Subcutaneous abdominal adipose tissue (tissue), 5 donors: ENCODE results near the gene CLRN3.

Experiments
- H3K27ac ChIP-seq: one replicate; pipeline ENCODE4 v1.7.0; 2013; ENCODE audit warnings: low read depth, mild to moderate bottlenecking, inconsistent platforms, low read length, moderate library complexity
- H3K27me3 ChIP-seq, 5 donors: one replicate each; pipeline ENCODE4 v1.7.0; 2013; ENCODE audit warnings: low read length in 5 of 5, inconsistent platforms in 1 of 5; ENCODE audit not compliant: control insufficient read depth in 5 of 5, insufficient read depth in 4 of 5
- H3K36me3 ChIP-seq, 5 donors: one replicate each; pipeline ENCODE4 v1.7.0; 2013; ENCODE audit warnings: low read length in 5 of 5; ENCODE audit not compliant: control insufficient read depth in 5 of 5, insufficient read depth in 5 of 5
- H3K4me1 ChIP-seq, 5 donors: one replicate each; pipeline ENCODE4 v1.7.0; 2013; ENCODE audit warnings: low read length in 5 of 5, mild to moderate bottlenecking in 3 of 5, moderate library complexity in 1 of 5; ENCODE audit not compliant: control insufficient read depth in 5 of 5, insufficient read depth in 5 of 5
- H3K4me3 ChIP-seq, 5 donors: one replicate each; pipeline ENCODE4 v1.7.0; 2013; ENCODE audit warnings: low read length in 5 of 5, low read depth in 1 of 5
- H3K9ac ChIP-seq, 5 donors: one replicate each; pipeline ENCODE4 v1.7.0; 2013; ENCODE audit warnings: low read length in 5 of 5, mild to moderate bottlenecking in 4 of 5, moderate library complexity in 3 of 5
- H3K9me3 ChIP-seq, 5 donors: one replicate each; pipeline ENCODE4 v1.7.0; 2013; ENCODE audit warnings: low read length in 5 of 5; ENCODE audit not compliant: control insufficient read depth in 5 of 5
- donor health status: healthy.
- donor health status: healthy.
- donor health status: healthy.
- donor health status: healthy.
- donor health status: healthy.

The CLRN3 gene

GRCh38 chr10:127892743-127893142 is at the start of gene CLRN3:
Gene CLRN3, minus strand, starts transcription at chr10:127892941. Its CDS starts 157 bp downstream, at chr10:127892784.
- H3K36me3 ChIP-seq = no peaks in the 10 kb centered on the region
- H3K4me1 ChIP-seq = peaks cover 0 to 18% (median 3%) of the 10 kb centered on the region in 5 donors
- H3K4me3 ChIP-seq = no peak within 1 kb of the TSS
- no peak within 1 kb of the TSS for H3K27ac ChIP-seq
- H3K9ac ChIP-seq = no peak within 1 kb of the TSS
- no peaks in the 10 kb centered on the region for H3K9me3 ChIP-seq
- peaks cover 0 to 5% (median 0%) of the 10 kb centered on the region in 5 donors for H3K27me3 ChIP-seq

- Histone ChIP-seq H3K4me1 (peaks cover 0 to 17% (median 8%) of the 10 kb centered on the region in 5 donors), H3K4me3 (no peak overlapping the region), H3K27me3 (peaks cover 0 to 3% (median 0%) of the 10 kb centered on the region in 5 donors), H3K9ac (no peak overlapping the region), H3K9me3 (no peaks in the 10 kb centered on the region), H3K36me3 (no peaks in the 10 kb centered on the region), H3K27ac (no peak overlapping the region)
These were observed 48.3 kb upstream of the CLRN3 start for GRCh38 chr10:127940866-127941640.

- H3K4me3 ChIP-seq = no peak overlapping the region
These were observed 47.1 kb upstream of the CLRN3 start for GRCh38 chr10:127939786-127940330.

GRCh38 chr10:127937915-127938463 is 45.2 kb upstream of the CLRN3 start:
- Histone ChIP-seq H3K27ac (no peak overlapping the region), H3K9me3 (peaks cover 0 to under 1% (median 0%) of the 10 kb centered on the region in 5 donors), H3K9ac (no peak overlapping the region), H3K36me3 (peaks cover 0 to 6% (median 3%) of the 10 kb centered on the region in 5 donors), H3K4me3 (no peak overlapping the region), H3K27me3 (peaks cover 0 to 3% (median 0%) of the 10 kb centered on the region in 5 donors), H3K4me1 (no peaks in the 10 kb centered on the region)

More at GRCh38 chr10:127939786-127940330, 47.1 kb upstream of the CLRN3 start:
- Histone ChIP-seq H3K4me1 (peaks cover 0 to 5% (median 0%) of the 10 kb centered on the region in 5 donors), H3K27ac (no peak overlapping the region), H3K9ac (no peak overlapping the region), H3K27me3 (peaks cover 0 to 3% (median 0%) of the 10 kb centered on the region in 5 donors), H3K36me3 (peaks cover 0 to 2% (median 0%) of the 10 kb centered on the region in 5 donors), H3K9me3 (no peaks in the 10 kb centered on the region)

GRCh38 chr10:127937069-127937468 is 44.3 kb upstream of the CLRN3 start:
- peaks cover 0 to 9% (median 6%) of the 10 kb centered on the region in 5 donors for H3K9me3 ChIP-seq
- no peak overlapping the region for H3K9ac ChIP-seq
- H3K36me3 ChIP-seq = peaks cover 0 to 6% (median 3%) of the 10 kb centered on the region in 5 donors
- H3K4me1 ChIP-seq = no peaks in the 10 kb centered on the region
- no peak overlapping the region for H3K27ac ChIP-seq
- H3K4me3 ChIP-seq = no peak overlapping the region
- peaks cover 0 to 3% (median 0%) of the 10 kb centered on the region in 5 donors for H3K27me3 ChIP-seq

- no peak overlapping the region for H3K27ac ChIP-seq
- H3K4me3 ChIP-seq = no peak overlapping the region
- no peaks in the 10 kb centered on the region for H3K4me1 ChIP-seq
- no peak overlapping the region for H3K9ac ChIP-seq
- H3K9me3 ChIP-seq = peaks cover 0 to 9% (median 6%) of the 10 kb centered on the region in 5 donors
- peaks cover 0 to 3% (median 0%) of the 10 kb centered on the region in 5 donors for H3K27me3 ChIP-seq
- H3K36me3 ChIP-seq = peaks cover 0 to 6% (median 3%) of the 10 kb centered on the region in 5 donors
These were observed 42.4 kb upstream of the CLRN3 start for GRCh38 chr10:127935071-127935561.

GRCh38 chr10:127934383-127934782 is 41.6 kb upstream of the CLRN3 start:
- Histone ChIP-seq H3K4me1 (no peaks in the 10 kb centered on the region), H3K4me3 (no peak overlapping the region), H3K36me3 (peaks cover 0 to 6% (median 3%) of the 10 kb centered on the region in 5 donors), H3K9me3 (peaks cover 0 to 9% (median 6%) of the 10 kb centered on the region in 5 donors), H3K27ac (no peak overlapping the region), H3K9ac (no peak overlapping the region), H3K27me3 (no peaks in the 10 kb centered on the region)

- Histone ChIP-seq H3K27me3 (no peaks in the 10 kb centered on the region), H3K27ac (no peak overlapping the region), H3K9me3 (peaks cover 0 to 9% (median 6%) of the 10 kb centered on the region in 5 donors), H3K9ac (no peak overlapping the region), H3K4me1 (peaks cover 0 to 2% (median 0%) of the 10 kb centered on the region in 5 donors), H3K36me3 (peaks cover 0 to 6% (median 3%) of the 10 kb centered on the region in 5 donors), H3K4me3 (no peak overlapping the region)
These were observed 40.5 kb upstream of the CLRN3 start for GRCh38 chr10:127933271-127933670.

GRCh38 chr10:127932521-127933270 is 40.0 kb upstream of the CLRN3 start:
- Histone ChIP-seq H3K9ac (no peak overlapping the region), H3K4me1 (peaks cover 0 to 6% (median 0%) of the 10 kb centered on the region in 5 donors), H3K4me3 (no peak overlapping the region), H3K9me3 (peaks cover 0 to 9% (median 6%) of the 10 kb centered on the region in 5 donors), H3K27me3 (no peaks in the 10 kb centered on the region), H3K36me3 (peaks cover 0 to 6% (median 3%) of the 10 kb centered on the region in 5 donors), H3K27ac (no peak overlapping the region)
